GM06990 (cell line): ENCODE results near the gene TMEM135.
"Not testable (repeated sequence)": the region's sequence is repeated elsewhere in the genome, so short reads cannot be mapped to it uniquely, and the experiment has no call there.

ENCODE experiments used
- DNase-seq: peaks from one replicate; pipeline ENCODE4 v3.0.0-alpha.2; 2011; ENCODE audit not compliant: insufficient read length; ENCODE audit errors: extremely low read depth
- H3K27me3 ChIP-seq: replicated peaks from 2 replicates; pipeline ENCODE4 v1.6.0; 2011; ENCODE audit warnings: low read length; ENCODE audit not compliant: control insufficient read depth, insufficient read depth
- H3K36me3 ChIP-seq: 2 replicates; pipeline ENCODE4 v1.5.1; 2011; ENCODE audit warnings: low read length; ENCODE audit not compliant: control insufficient read depth, insufficient read depth
- H3K4me3 ChIP-seq: replicated peaks from 2 replicates; pipeline ENCODE4 v1.5.1; 2011; ENCODE audit warnings: low read depth, mild to moderate bottlenecking, control low read depth, low read length
- CTCF ChIP-seq: IDR thresholded peaks from 2 replicates; pipeline ENCODE4 v1.5.1; 2011; ENCODE audit warnings: low read length, control low read depth, mild to moderate bottlenecking, inconsistent platforms; ENCODE audit not compliant: insufficient read depth, poor library complexity, severe bottlenecking

Gene TMEM135

GRCh38 chr11:87141322-87141721, 103.6 kb downstream of the TMEM135 start:
- Histone ChIP-seq H3K4me3 (no peak overlapping the region), H3K27me3 (no peaks in the 10 kb centered on the region), H3K36me3 (no peaks in the 10 kb centered on the region)
- no peak for DNase-seq
- no peak for TF ChIP-seq CTCF

GRCh38 chr11:87141980-87142514, 104.3 kb downstream of the TMEM135 start:
- Histone ChIP-seq H3K36me3 (no peaks in the 10 kb centered on the region), H3K4me3 (no peak overlapping the region), H3K27me3 (no peaks in the 10 kb centered on the region)
- DNase-seq = no peak
- TF ChIP-seq CTCF = no peak

GRCh38 chr11:87142594-87142993, 104.9 kb downstream of the TMEM135 start:
- no peak overlapping the region for H3K4me3 ChIP-seq
- TF ChIP-seq CTCF = no peak
- DNase-seq = no peak
- H3K27me3 ChIP-seq = no peaks in the 10 kb centered on the region
- H3K36me3 ChIP-seq = no peaks in the 10 kb centered on the region

- TF ChIP-seq CTCF = no peak
- H3K36me3 ChIP-seq = no peaks in the 10 kb centered on the region
- no peak overlapping the region for H3K4me3 ChIP-seq
- DNase-seq = no peak
- no peaks in the 10 kb centered on the region for H3K27me3 ChIP-seq
These were observed 105.9 kb downstream of the TMEM135 start for GRCh38 chr11:87143641-87144040.

- no peaks in the 10 kb centered on the region for H3K36me3 ChIP-seq
- no peaks in the 10 kb centered on the region for H3K27me3 ChIP-seq
- DNase-seq = no peak
- H3K4me3 ChIP-seq = no peak overlapping the region
- no peak for TF ChIP-seq CTCF
These were observed 106.5 kb downstream of the TMEM135 start for GRCh38 chr11:87144252-87144651.

- no peak for DNase-seq
- no peak for TF ChIP-seq CTCF
- no peak overlapping the region for H3K4me3 ChIP-seq
- H3K27me3 ChIP-seq = no peaks in the 10 kb centered on the region
- no peaks in the 10 kb centered on the region for H3K36me3 ChIP-seq
These were observed 111.0 kb downstream of the TMEM135 start for GRCh38 chr11:87148749-87149148.

GRCh38 chr11:87149782-87150181, 112.0 kb downstream of the TMEM135 start:
- H3K4me3 ChIP-seq, H3K27me3 ChIP-seq, H3K36me3 ChIP-seq, DNase-seq: not testable (repeated sequence)
